Lower lobe of right lung (tissue), 2 donors: Measurements from ENCODE around the gene PRR23C. TPM values are rescaled to one million over a fixed set of nuclear protein-coding genes. Genes with fewer than 3 reads are reported as not detected.

ENCODE experiments used
- ATAC-seq, 2 donors: fragments of 200-7000 bp; cut with Tn5 transposase; one replicate each; pipeline ENCODE4 v1.9.1; 2020 to 2022; ENCODE audit warnings: mild to moderate bottlenecking in 2 of 2, moderate library complexity in 2 of 2
- DNase-seq: peaks from one replicate; pipeline ENCODE4 v3.0.0-alpha.2; 2020
- H3K27ac ChIP-seq: fragments of 200-600 bp; one replicate; pipeline ENCODE4 v1.8.0; 2022
- H3K27me3 ChIP-seq: fragments of 200-600 bp; one replicate; pipeline ENCODE4 v1.8.0; 2022; ENCODE audit warnings: low read depth
- H3K36me3 ChIP-seq: fragments of 200-600 bp; one replicate; pipeline ENCODE4 v1.8.0; 2022; ENCODE audit warnings: mild to moderate bottlenecking
- H3K4me1 ChIP-seq: fragments of 200-600 bp; one replicate; pipeline ENCODE4 v1.8.0; 2022
- H3K4me3 ChIP-seq: fragments of 200-600 bp; one replicate; pipeline ENCODE4 v1.8.0; 2022; ENCODE audit warnings: mild to moderate bottlenecking
- H3K9me3 ChIP-seq: fragments of 200-600 bp; one replicate; pipeline ENCODE4 v1.8.0; 2022
- CTCF ChIP-seq: fragments of 200-600 bp; IDR thresholded peaks from one replicate; pipeline ENCODE4 v1.8.0; 2022; ENCODE audit warnings: antibody characterized with exemption, mild to moderate bottlenecking
- intact Hi-C: fragments of 100-400 bp; cut with DNase I; formaldehyde crosslinking; loops from one replicate; pipeline ENCODE4 v1.11.0; 2022
- long read RNA-seq: library from polyadenylated mRNA; unstranded; transcript quantifications from one replicate; pipeline ENCODE4 v2.0.0, GENCODE V29; 2021
- total RNA-seq: library from RNA; stranded (reverse); fragmentation: NEBNext Ultra II Directional; extraction: Animal tissue kit (Norgen Biotek cat#: 25700); gene quantifications from one replicate; pipeline ENCODE4 v1.2.1, GENCODE V29; 2021
- donor health status: DM: no; HTN: yes; CAD: no; lungs with severe emphysema.

Gene PRR23C
- total RNA-seq: not detected
- long read RNA-seq: 0 reads

- Histone ChIP-seq H3K36me3 (no peaks in the 10 kb centered on the region), H3K27me3 (peaks cover 10% of the 10 kb centered on the region), H3K27ac (no peak within 1 kb of the TSS), H3K4me1 (no peaks in the 10 kb centered on the region), H3K9me3 (no peaks in the 10 kb centered on the region), H3K4me3 (no peak within 1 kb of the TSS)
- DNase-seq (no peak), ATAC-seq (no peak)
- intact Hi-C loops: no loop called here
- TF ChIP-seq CTCF: no peak
These were observed at the start of gene PRR23C for GRCh38 chr3:139044366-139045210. PRR23C (minus strand) TSS chr3:139044892; CDS start chr3:139044620, 272 bp downstream.

DNA sequence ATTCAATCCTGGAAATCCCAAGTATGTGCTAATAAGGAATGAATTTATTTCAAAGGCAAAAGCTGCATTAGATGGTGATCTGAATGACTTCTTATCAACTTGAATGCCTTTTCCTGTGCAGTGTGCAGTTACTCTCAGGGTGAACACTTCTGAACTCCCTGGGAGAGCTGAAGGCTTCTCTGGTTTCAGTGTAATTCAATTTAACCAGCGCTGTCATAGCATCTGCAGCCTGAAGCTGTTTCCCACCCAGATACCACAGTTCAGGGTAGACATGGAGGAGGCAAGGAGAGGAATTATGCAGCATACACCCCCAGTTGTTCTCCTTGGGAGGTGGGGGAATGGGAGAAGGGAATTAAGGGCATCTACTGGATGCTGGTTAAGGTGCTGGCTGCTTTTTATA, 49.1 kb upstream of the PRR23C start:
- no peak for TF ChIP-seq CTCF
- intact Hi-C loops: no loop called here
- no peak for ATAC-seq

GRCh38 chr3:139088462-139089324, 44.0 kb upstream of the PRR23C start:
- intact Hi-C loops: no loop called here
- no peaks in the 10 kb centered on the region for H3K27me3 ChIP-seq
- H3K27ac ChIP-seq: no peak overlapping the region
- ATAC-seq (no peak), DNase-seq (no peak)
- H3K4me1 ChIP-seq: no peaks in the 10 kb centered on the region
- no peaks in the 10 kb centered on the region for H3K9me3 ChIP-seq
- no peak overlapping the region for H3K4me3 ChIP-seq
- no peak for TF ChIP-seq CTCF
- H3K36me3 ChIP-seq: no peaks in the 10 kb centered on the region

More for the DNA sequence above, 49.1 kb upstream of the PRR23C start:
- no peaks in the 10 kb centered on the region for H3K36me3 ChIP-seq
- no peak overlapping the region for H3K27ac ChIP-seq
- H3K27me3 ChIP-seq: no peaks in the 10 kb centered on the region
- no peak for DNase-seq
- no peak overlapping the region for H3K4me3 ChIP-seq
- H3K4me1 ChIP-seq: no peaks in the 10 kb centered on the region
- no peaks in the 10 kb centered on the region for H3K9me3 ChIP-seq

DNA sequence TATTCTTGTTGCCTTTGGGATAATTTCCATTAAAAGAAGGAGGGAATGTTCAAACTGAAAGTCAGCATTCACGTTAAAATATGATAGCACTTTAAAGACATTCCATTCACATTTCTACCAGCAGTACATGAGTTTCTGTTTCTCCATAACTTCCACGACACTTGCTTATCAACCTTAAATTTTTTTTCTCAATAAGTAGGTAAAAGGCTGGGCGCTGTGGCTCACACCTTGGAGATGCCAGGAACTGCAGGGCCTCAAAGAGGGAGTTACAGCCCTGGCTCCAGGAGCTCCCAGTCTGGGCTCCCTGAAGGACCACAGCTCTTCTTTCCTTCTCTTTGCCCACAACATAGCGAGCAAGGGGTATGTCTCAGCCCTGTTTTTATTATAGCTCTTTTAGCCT, 42.9 kb upstream of the PRR23C start:
- Histone ChIP-seq H3K27ac (no peak overlapping the region), H3K9me3 (no peaks in the 10 kb centered on the region), H3K36me3 (no peaks in the 10 kb centered on the region), H3K27me3 (no peaks in the 10 kb centered on the region), H3K4me3 (no peak overlapping the region), H3K4me1 (no peaks in the 10 kb centered on the region)
- DNase-seq: no peak
- no peak for TF ChIP-seq CTCF
- intact Hi-C loops: no loop called here
- no peak for ATAC-seq

GRCh38 chr3:139084176-139084575, 39.5 kb upstream of the PRR23C start:
- H3K4me1 ChIP-seq: no peaks in the 10 kb centered on the region
- intact Hi-C loops: no loop called here
- H3K9me3 ChIP-seq: no peaks in the 10 kb centered on the region
- TF ChIP-seq CTCF: no peak
- H3K27me3 ChIP-seq: no peaks in the 10 kb centered on the region
- H3K4me3 ChIP-seq: no peak overlapping the region
- H3K36me3 ChIP-seq: no peaks in the 10 kb centered on the region
- ATAC-seq (no peak), DNase-seq (no peak)
- H3K27ac ChIP-seq: no peak overlapping the region
